ES-I3 (cell line): Measurements from ENCODE around the gene DTD1.

ENCODE experiments used
- H3K36me3 ChIP-seq: 2 replicates; pipeline ENCODE4 v1.6.1; 2013; ENCODE audit warnings: mild to moderate bottlenecking, low read length, control low read depth, moderate library complexity; ENCODE audit not compliant: insufficient read depth
- H3K4me1 ChIP-seq: 2 replicates; pipeline ENCODE4 v1.6.1; 2013; ENCODE audit warnings: mild to moderate bottlenecking, control low read depth, low read length; ENCODE audit not compliant: insufficient read depth
- H3K9ac ChIP-seq: 2 replicates; pipeline ENCODE4 v1.6.1; 2013; ENCODE audit warnings: low read depth, mild to moderate bottlenecking, low read length, moderate library complexity
- H3K9me3 ChIP-seq: 2 replicates; pipeline ENCODE4 v1.6.1; 2013; ENCODE audit warnings: mild to moderate bottlenecking, low read length, moderate library complexity; ENCODE audit not compliant: control insufficient read depth, insufficient read depth

Gene DTD1

DNA sequence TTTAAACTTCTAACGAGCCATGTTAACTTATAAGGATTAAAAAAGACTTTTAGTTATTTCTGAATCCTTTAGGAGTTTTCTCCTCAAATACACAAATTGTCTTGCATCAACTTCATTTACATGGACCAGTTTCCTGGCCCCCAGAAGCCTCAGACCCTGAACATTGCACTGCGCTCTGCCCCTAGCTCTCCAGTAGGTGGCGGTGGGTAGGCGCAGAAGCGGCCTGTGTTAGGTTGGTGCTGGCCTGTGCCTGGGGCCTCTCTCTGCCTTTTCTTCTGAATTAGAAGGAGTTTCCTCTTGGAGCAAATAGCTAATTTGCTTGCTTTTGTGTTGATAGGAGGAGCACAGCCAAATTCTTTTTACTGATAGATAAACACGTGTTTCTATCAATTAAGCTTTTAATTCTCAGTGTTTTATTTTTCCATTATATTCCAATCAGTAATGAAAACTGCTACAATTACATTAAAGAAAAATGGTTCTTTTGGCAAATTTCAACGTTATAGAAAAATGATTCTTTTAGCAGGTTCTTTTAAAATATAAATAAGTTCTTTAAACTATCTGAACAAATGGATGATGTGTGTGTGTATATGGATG, 44.4 kb downstream of the DTD1 start:
- Histone ChIP-seq H3K4me1 (no peaks in the 10 kb centered on the region), H3K9me3 (no peaks in the 10 kb centered on the region), H3K36me3 (no peaks in the 10 kb centered on the region), H3K9ac (no peak overlapping the region)

DNA sequence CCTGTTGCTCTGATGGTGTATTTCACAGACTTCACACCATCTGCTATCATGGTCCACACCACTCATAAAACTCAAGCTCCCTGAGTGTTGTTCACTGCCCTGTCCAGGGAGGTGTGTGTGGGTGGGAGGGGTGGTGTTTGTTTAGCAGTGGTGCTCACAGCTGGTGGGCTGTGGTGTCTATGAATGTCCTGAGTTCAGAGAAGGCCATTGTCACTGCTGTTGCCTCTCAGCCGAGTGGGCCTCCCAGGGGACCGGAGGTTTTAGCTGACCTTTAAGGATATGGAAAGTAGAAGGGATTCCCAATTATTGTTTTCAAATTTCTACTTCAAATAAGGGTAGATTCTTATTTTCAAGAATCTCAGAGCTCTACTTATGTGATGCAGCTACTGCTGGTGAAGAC, 45.6 kb downstream of the DTD1 start:
- no peaks in the 10 kb centered on the region for H3K9me3 ChIP-seq
- H3K36me3 ChIP-seq: no peaks in the 10 kb centered on the region
- no peak overlapping the region for H3K9ac ChIP-seq
- no peaks in the 10 kb centered on the region for H3K4me1 ChIP-seq

DNA sequence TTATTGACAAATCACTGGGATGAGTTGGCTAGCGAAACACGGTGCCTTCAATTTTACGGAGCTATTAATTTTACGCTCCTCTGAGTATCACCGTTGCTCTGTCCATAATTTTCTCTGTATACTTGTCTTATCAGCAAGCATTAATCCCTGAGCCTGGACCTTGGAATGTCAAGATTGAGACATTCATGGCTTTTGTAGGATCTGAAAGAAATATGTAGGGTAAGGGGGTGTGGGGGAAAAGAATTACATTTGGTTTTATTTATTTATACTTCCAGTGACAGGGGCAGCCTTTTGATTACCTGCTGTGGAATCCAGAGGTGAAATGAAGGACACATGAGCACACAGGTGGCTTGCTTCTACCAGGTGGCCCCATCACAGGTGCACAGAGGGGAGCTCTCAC, 46.6 kb downstream of the DTD1 start:
- no peaks in the 10 kb centered on the region for H3K36me3 ChIP-seq
- H3K4me1 ChIP-seq: no peaks in the 10 kb centered on the region
- H3K9me3 ChIP-seq: no peaks in the 10 kb centered on the region
- no peak overlapping the region for H3K9ac ChIP-seq

DNA sequence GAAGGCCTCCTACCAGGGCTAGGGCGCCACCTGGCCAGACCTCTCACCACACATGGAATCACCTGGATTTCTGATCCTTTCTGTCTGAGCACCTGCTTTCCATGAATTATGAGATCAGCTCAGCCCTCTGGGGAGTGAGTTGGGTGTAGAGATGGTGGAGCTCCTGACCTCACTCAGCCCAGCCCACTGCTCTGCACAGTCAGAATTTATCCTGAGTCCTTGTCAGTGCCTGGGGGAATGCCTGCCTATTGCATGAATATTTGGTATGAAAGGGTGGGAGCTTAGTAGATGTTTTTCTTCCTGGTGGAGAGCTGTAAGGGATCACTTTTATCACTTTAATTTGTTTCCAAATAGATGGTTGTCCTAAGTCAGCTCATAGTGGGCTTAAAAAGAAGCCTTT, 47.5 kb downstream of the DTD1 start:
- Histone ChIP-seq H3K9me3 (no peaks in the 10 kb centered on the region), H3K4me1 (no peaks in the 10 kb centered on the region), H3K36me3 (no peaks in the 10 kb centered on the region), H3K9ac (no peak overlapping the region)

DNA sequence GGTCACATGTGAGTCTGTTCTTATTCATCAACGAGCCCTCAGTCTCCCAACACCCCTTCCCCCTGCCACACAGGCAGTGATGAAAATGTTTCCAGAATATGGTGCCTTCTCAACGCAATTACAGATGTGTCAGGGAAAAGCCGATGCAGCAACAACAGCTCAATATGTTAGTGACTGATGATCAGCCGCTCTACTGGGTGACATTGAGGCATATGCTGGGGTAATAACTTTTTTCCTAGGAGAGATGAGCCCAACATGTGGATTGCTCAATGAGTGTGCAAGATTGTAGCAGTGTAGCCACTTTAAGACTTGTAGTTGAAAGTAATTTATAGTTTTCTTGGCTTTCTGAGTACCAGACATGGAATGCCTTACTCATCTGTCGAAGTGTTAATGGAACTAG, 49.4 kb downstream of the DTD1 start:
- H3K36me3 ChIP-seq: no peaks in the 10 kb centered on the region
- H3K9me3 ChIP-seq: no peaks in the 10 kb centered on the region
- no peaks in the 10 kb centered on the region for H3K4me1 ChIP-seq
- no peak overlapping the region for H3K9ac ChIP-seq

DNA sequence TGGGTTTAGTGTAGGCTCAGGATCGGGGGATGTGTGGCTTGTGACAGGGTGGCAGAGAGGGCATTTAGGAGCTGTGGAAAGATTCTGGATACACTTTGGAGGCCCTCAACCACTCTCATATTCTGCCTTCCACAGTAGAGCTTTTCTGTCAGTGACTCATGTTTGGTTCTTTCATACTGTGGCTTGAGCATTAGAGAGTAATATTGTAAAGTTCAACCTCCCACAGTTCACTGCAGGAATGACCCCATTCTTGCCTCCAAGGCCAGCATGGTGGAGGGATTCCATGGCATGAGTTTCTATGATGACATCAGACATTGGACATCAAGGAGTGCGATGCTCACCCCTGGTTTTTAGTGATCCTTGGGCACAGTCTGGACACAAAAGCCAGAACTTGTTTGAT, 50.9 kb downstream of the DTD1 start:
- H3K9me3 ChIP-seq: no peaks in the 10 kb centered on the region
- H3K4me1 ChIP-seq: no peaks in the 10 kb centered on the region
- H3K9ac ChIP-seq: no peak overlapping the region
- H3K36me3 ChIP-seq: no peaks in the 10 kb centered on the region

DNA sequence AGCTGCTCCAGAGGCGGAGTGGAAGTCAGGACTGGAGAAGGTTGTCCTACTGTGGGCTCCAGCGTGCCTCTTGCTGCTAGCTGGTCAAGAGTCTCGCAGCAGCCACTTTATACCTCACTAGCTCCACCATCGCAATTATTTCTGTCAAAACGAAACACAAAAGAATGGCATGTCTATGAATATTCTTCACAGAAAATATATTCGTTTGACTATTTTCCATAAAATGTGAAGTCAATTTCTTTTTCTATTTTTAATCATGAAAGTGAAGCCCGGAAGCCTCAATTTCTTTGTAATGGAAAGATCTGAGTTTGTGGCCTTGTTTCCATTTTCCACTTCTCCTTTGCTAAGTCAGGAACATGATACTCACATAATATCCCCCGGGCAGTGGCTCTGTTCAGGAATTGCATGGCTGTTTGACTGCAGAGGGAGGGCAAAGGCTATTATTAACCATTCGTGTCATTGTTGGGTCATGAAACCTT, 51.7 kb downstream of the DTD1 start:
- Histone ChIP-seq H3K4me1 (no peaks in the 10 kb centered on the region), H3K9ac (no peak overlapping the region), H3K9me3 (no peaks in the 10 kb centered on the region), H3K36me3 (no peaks in the 10 kb centered on the region)

DNA sequence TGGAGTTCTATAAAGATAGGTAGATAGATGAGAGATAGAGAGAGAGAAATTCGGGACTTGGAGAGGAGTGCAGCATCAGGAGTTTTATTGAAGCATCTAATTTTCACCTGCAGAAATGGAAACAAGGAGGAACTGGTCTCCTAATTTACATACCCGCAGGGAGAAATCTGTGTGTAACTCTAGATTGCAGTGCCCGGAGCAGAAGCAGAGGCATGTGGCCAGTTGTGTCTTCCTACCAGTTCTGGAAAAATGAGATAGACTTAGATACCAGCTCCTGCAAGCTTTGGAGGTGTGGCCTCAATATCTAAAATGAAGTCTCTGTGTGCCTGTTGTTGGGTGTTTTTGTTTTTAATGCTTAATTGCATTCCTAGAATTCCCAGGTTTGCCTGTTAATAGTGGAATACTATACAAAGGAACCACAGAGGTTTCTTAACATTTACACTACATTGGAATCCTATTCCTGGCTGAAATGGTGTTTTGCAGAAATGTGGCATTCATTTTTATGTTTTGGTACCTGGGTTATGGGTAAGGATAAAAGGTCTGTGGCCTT, 57.4 kb downstream of the DTD1 start:
- H3K9me3 ChIP-seq: no peaks in the 10 kb centered on the region
- H3K4me1 ChIP-seq: peaks cover 7% of the 10 kb centered on the region; the same call in 1 of the 2 replicates
- no peaks in the 10 kb centered on the region for H3K36me3 ChIP-seq
- no peak overlapping the region for H3K9ac ChIP-seq

DNA sequence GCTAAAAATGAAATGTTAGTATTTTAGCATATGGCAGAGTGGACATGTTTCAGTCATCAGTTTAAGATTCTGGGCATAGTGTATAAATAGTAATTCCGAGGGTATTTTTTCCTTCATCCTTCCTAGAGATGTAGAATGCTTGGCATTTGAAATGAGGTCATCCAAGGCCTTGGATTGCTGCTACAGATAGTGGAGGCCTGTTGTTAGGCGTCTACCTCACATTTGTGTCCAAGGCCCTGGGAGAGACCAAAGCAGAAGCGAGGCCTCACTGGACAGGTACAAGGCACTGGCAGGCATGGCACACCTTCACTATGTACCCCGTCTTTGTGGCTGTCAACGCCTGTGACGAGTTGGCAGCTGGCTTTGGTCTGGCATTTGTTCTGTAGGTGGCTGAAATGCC, 58.0 kb downstream of the DTD1 start:
- no peak overlapping the region for H3K9ac ChIP-seq
- peaks cover 7% of the 10 kb centered on the region; the same call in 1 of the 2 replicates for H3K4me1 ChIP-seq
- H3K9me3 ChIP-seq: no peaks in the 10 kb centered on the region
- no peaks in the 10 kb centered on the region for H3K36me3 ChIP-seq

DNA sequence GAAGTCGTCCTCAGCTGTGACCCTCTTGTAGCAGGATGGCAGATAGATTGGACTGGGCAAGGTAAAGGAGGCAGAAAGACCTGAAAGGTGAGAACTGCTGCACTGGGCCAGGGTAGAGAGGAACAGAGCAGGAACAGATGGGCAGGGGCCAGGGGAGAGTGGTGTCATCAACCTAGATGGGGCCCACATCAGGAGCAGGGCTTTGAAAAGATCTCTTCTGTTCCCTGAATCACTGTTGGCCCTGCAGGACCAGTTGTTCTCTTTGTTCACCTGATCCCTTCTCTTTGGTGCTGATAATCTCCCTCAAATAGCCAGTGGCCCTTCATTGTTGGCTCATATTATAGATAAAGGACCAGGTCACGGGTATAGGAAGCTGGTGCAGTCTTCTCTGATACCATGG, 59.9 kb downstream of the DTD1 start:
- Histone ChIP-seq H3K9ac (no peak overlapping the region), H3K4me1 (peaks cover 7% of the 10 kb centered on the region; the same call in 1 of the 2 replicates), H3K9me3 (no peaks in the 10 kb centered on the region), H3K36me3 (no peaks in the 10 kb centered on the region)

DNA sequence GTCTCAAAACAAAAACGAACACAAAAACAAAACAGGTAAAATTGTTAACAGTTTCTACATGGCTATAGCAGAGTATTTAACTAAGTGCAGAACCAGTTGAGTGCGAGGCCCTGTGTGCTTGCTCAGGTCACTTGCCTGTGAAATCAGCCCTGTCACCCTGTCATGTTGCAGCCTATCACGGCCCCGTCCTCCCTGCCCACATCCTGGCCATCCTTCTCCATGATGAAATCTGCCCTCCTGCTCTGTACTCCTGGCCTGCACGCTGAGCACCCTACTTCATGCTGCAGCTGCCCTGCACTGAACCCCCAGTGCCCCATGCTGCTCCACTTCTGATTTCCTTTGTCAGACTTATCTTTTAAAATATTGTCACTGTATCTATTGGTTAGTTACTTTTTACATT, 62.4 kb downstream of the DTD1 start:
- H3K9ac ChIP-seq: no peak overlapping the region
- peaks cover 2% of the 10 kb centered on the region; the same call in 1 of the 2 replicates for H3K4me1 ChIP-seq
- no peaks in the 10 kb centered on the region for H3K36me3 ChIP-seq
- no peaks in the 10 kb centered on the region for H3K9me3 ChIP-seq

DNA sequence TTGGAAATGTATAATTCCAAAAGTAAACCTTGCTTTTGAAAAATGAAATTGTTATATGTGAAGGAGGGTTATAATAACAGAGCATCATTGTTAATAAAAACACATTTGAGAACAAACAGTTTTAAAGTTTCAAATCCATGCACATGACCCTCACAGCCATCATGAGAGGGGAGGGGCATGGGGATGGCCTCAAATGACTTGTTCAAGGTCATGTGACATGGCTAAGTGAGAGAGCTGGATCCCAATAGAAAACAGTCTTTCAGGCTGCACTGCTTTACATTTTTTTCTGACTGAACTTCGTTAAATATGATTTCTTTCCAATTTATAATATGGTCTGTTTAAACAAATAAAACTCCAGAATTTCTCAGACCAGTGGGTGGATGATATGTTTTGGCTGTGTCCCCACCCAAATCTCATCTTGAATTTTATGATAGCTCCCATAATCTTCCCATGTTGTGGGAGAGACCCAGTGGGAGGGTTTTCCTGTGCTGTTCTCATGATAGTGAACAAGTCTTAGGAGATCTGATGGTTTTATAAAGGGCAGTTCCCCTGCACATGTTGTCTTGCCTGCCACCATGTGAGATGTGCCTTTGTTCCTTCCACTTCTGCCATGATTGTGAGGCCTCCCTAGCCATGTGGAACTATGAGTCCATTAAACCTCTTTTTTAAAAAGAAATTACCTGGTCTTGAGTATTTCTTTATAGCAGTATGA, 66.0 kb downstream of the DTD1 start:
- no peaks in the 10 kb centered on the region for H3K36me3 ChIP-seq
- no peaks in the 10 kb centered on the region for H3K9me3 ChIP-seq
- H3K9ac ChIP-seq: no peak overlapping the region
- H3K4me1 ChIP-seq: no peaks in the 10 kb centered on the region

DNA sequence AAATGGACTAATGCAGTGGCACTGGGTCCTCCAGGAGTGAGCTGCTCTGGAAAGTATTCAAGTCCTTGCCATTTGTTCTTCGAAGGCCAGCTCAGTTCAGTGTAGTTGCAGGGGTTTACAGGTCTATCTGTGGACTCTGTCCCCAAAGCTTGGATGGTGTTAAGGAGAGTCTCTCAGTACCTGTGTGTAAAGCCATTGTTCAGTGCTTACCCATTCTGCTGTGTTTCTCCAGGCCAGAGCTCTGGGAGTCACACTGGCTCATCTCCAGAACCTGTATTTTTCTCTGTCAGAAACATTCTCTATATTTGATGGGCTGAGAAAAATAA, 66.6 kb downstream of the DTD1 start:
- Histone ChIP-seq H3K9me3 (no peaks in the 10 kb centered on the region), H3K9ac (no peak overlapping the region), H3K36me3 (no peaks in the 10 kb centered on the region), H3K4me1 (no peaks in the 10 kb centered on the region)

DNA sequence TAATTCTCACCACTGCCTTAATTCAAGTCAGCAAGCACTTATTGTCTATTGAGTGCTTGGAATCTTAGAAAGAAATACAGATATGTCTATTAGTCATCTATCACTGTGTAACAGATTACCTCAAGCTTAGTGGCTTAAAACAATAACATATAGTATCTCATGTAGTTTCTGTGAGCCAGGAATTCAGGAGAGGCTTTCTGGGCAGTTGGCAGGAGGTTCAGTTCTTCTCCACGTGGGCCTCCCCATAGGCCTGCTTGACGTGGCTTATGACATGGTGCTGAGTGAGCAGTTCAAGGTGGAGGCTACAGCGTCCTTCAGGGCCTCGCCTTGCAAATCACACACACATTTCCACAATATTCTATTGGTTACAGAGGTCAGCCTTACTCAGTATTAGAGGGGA, 69.7 kb downstream of the DTD1 start:
- no peaks in the 10 kb centered on the region for H3K4me1 ChIP-seq
- no peaks in the 10 kb centered on the region for H3K9me3 ChIP-seq
- H3K9ac ChIP-seq: no peak overlapping the region
- H3K36me3 ChIP-seq: no peaks in the 10 kb centered on the region

DNA sequence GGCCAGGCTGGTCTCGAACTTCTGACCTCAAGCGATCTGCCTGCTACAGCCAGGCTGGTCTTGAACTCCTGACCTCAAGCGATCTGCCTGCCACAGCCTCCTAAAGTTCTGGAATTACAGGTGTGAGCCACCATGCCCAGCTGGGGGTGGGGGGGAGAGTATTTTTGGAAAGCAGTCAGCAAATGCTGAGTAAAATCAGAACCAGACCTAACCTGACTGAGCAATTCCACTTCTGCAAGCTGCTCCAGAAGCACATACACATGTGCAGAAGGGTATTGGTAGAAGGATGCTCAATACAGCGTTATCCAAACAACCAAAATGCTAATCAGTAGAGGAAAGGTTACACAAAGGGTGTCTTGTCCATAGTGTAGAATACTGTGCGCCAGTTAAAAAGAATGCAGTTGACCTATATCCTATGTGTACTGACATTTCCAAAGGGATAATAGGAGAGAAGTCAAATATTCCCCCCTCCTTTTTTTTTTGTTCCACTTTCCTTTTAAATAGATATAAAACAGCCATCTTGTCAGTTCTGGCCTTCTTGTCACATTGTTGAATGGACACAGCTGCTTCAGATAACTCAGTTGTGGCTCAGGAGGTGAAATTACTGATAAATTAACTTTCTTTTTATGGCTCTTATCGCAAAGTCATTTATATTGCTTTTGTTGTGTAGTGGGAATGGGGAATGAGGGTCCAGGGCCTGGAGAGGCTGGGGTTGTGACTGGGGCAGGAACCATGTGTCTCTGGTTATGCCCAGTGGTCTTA, 74.6 kb downstream of the DTD1 start:
- Histone ChIP-seq H3K9ac (no peak overlapping the region), H3K9me3 (no peaks in the 10 kb centered on the region), H3K4me1 (no peaks in the 10 kb centered on the region), H3K36me3 (no peaks in the 10 kb centered on the region)
